ENCODE measurements around the gene SEMA4F. TPM values are rescaled to one million over a fixed set of nuclear protein-coding genes. Genes with fewer than 3 reads are reported as not detected.

SEMA4F gene
- total RNA-seq, 1 experiment from 2014 or later, result 7.6 TPM

- intact Hi-C loops (cut with micrococcal nuclease; ENCODE audit: unreplicated experiment), result loop anchor here (5.0 to 10.0 kb wide), 2 partner anchors 292 to 709 kb away; no protein-coding TSS in a partner anchor
- H3K4me1 ChIP-seq, result peaks cover 13% of the 10 kb centered on the region
Measured at GRCh38 chr2:74693213-74693612, 39.2 kb downstream of the SEMA4F start.

GRCh38 chr2:74693668-74694067, 39.6 kb downstream of the SEMA4F start:
- H3K9me3 ChIP-seq, result no peaks in the 10 kb centered on the region
- ChIA-PET CTCF (interaction anchor here (1.4 kb wide), 1 partner anchor 22 kb away, joined by 3 read pairs; no protein-coding TSS in a partner anchor), POLR2A (interaction anchor here (0.9 kb wide), 1 partner anchor 142 kb away, joined by 3 read pairs; no protein-coding TSS in a partner anchor)
- no peak for TF ChIP-seq CTCF (IDR thresholded peaks at IDR 0.05; ENCODE audit: insufficient read depth in 1 of 2, low read depth in 1 of 2, low read length in 1 of 2, severe bottlenecking in 1 of 2, unreplicated experiment in 1 of 2)
- no TSS peak for BruUV-seq (replicated peaks)
- Mint-ChIP-seq H3K27ac (ENCODE audit: unreplicated experiment) (no peak overlapping the region), H3K4me3 (ENCODE audit: unreplicated experiment) (no peak overlapping the region), H3K27me3 (ENCODE audit: insufficient read depth, unreplicated experiment) (no peaks in the 10 kb centered on the region), H3K4me1 (ENCODE audit: low read depth, unreplicated experiment) (no peaks in the 10 kb centered on the region), H3K36me3 (ENCODE audit: insufficient read depth, unreplicated experiment) (no peaks in the 10 kb centered on the region), H3K9me3 (ENCODE audit: unreplicated experiment) (no peaks in the 10 kb centered on the region)
- H3K27me3 ChIP-seq (replicated peaks; ENCODE audit: control insufficient read depth, insufficient read depth, low read length), result no peaks in the 10 kb centered on the region
- H3K36me3 ChIP-seq (ENCODE audit: control insufficient read depth, insufficient read depth, low read length), result no peaks in the 10 kb centered on the region; the same call in 1 of the 2 replicates
- H3K4me1 ChIP-seq, result peaks cover 13% of the 10 kb centered on the region
- DNase-seq, result no peak
- no peak overlapping the region for H3K4me3 ChIP-seq (ENCODE audit: low read depth, low read length)
- intact Hi-C loops (cut with micrococcal nuclease; ENCODE audit: unreplicated experiment), result loop anchor here (5.0 to 10.0 kb wide), 2 partner anchors 291 to 709 kb away; no protein-coding TSS in a partner anchor

More at GRCh38 chr2:74693213-74693612, 39.2 kb downstream of the SEMA4F start:
- BruUV-seq (replicated peaks), result no TSS peak
- ChIA-PET CTCF (no interaction called here), POLR2A (no interaction called here)
- TF ChIP-seq CTCF (IDR thresholded peaks at IDR 0.05; ENCODE audit: insufficient read depth in 1 of 2, low read depth in 1 of 2, low read length in 1 of 2, severe bottlenecking in 1 of 2, unreplicated experiment in 1 of 2), result no peak
- H3K4me3 ChIP-seq (ENCODE audit: low read depth, low read length), result no peak overlapping the region
- Mint-ChIP-seq H3K9me3 (ENCODE audit: unreplicated experiment) (no peaks in the 10 kb centered on the region), H3K4me3 (ENCODE audit: unreplicated experiment) (no peak overlapping the region), H3K36me3 (ENCODE audit: insufficient read depth, unreplicated experiment) (no peaks in the 10 kb centered on the region), H3K4me1 (ENCODE audit: low read depth, unreplicated experiment) (no peaks in the 10 kb centered on the region), H3K27ac (ENCODE audit: unreplicated experiment) (no peak overlapping the region), H3K27me3 (ENCODE audit: insufficient read depth, unreplicated experiment) (no peaks in the 10 kb centered on the region)
- H3K27me3 ChIP-seq (replicated peaks; ENCODE audit: control insufficient read depth, insufficient read depth, low read length), result no peaks in the 10 kb centered on the region
- H3K36me3 ChIP-seq (ENCODE audit: control insufficient read depth, insufficient read depth, low read length), result no peaks in the 10 kb centered on the region; the same call in 1 of the 2 replicates
- no peaks in the 10 kb centered on the region for H3K9me3 ChIP-seq
- DNase-seq, result no peak

- Mint-ChIP-seq H3K27ac (ENCODE audit: unreplicated experiment) (no peak overlapping the region), H3K27me3 (ENCODE audit: insufficient read depth, unreplicated experiment) (no peaks in the 10 kb centered on the region), H3K36me3 (ENCODE audit: insufficient read depth, unreplicated experiment) (no peaks in the 10 kb centered on the region), H3K9me3 (ENCODE audit: unreplicated experiment) (no peaks in the 10 kb centered on the region), H3K4me1 (ENCODE audit: low read depth, unreplicated experiment) (no peaks in the 10 kb centered on the region), H3K4me3 (ENCODE audit: unreplicated experiment) (no peak overlapping the region)
- TF ChIP-seq CTCF (IDR thresholded peaks at IDR 0.05; ENCODE audit: insufficient read depth in 1 of 2, low read depth in 1 of 2, low read length in 1 of 2, severe bottlenecking in 1 of 2, unreplicated experiment in 1 of 2), result no peak
- no peak for DNase-seq
- intact Hi-C loops (cut with micrococcal nuclease; ENCODE audit: unreplicated experiment), result loop anchor here (5.0 to 10.0 kb wide), 2 partner anchors 291 to 708 kb away; no protein-coding TSS in a partner anchor
- no peaks in the 10 kb centered on the region; the same call in 1 of the 2 replicates for H3K9me3 ChIP-seq
- peaks cover 13% of the 10 kb centered on the region for H3K4me1 ChIP-seq
- no peaks in the 10 kb centered on the region; the same call in 1 of the 2 replicates for H3K36me3 ChIP-seq (ENCODE audit: control insufficient read depth, insufficient read depth, low read length)
- no peaks in the 10 kb centered on the region for H3K27me3 ChIP-seq (replicated peaks; ENCODE audit: control insufficient read depth, insufficient read depth, low read length)
- POLR2A ChIA-PET, result interaction anchor here (0.9 kb wide), 1 partner anchor 141 kb away, joined by 3 read pairs; no protein-coding TSS in a partner anchor
- BruUV-seq (replicated peaks), result no TSS peak
- no peak overlapping the region for H3K4me3 ChIP-seq (ENCODE audit: low read depth, low read length)
- CTCF ChIA-PET, result interaction anchor here (1.4 kb wide), 1 partner anchor 21 kb away, joined by 3 read pairs; no protein-coding TSS in a partner anchor
Measured at GRCh38 chr2:74694281-74694680, 40.2 kb downstream of the SEMA4F start.
